Thoracic aorta (tissue), 2 donors: ENCODE measurements around the gene SEMA3D. TPM values are rescaled to one million over a fixed set of nuclear protein-coding genes. Genes with fewer than 3 reads are reported as not detected.

Experiments used
- ATAC-seq: fragments of 150-250 bp; one replicate; pipeline ENCODE4 v1.8.0; 2017; ENCODE audit warnings: low read depth; ENCODE audit not compliant: insufficient number of reproducible peaks, low FRiP score
- DNase-seq: peaks from one replicate; pipeline ENCODE4 v3.0.0-alpha.2; 2020; ENCODE audit warnings: low spot score
- H3K27ac ChIP-seq, 2 donors: fragments of 200-600 bp; sonication (generic); 1 replicate in 1 of 2; 2 replicates in 1 of 2; pipeline ENCODE4 v1.5.1; 2016; ENCODE audit warnings: mild to moderate bottlenecking in 2 of 2, moderate library complexity in 2 of 2
- H3K27me3 ChIP-seq: fragments of 200-600 bp; sonication (generic); replicated peaks from 2 replicates; pipeline ENCODE4 v1.6.0; 2016; ENCODE audit warnings: mild to moderate bottlenecking; ENCODE audit not compliant: insufficient read depth
- H3K36me3 ChIP-seq: fragments of 200-600 bp; sonication (generic); one replicate; pipeline ENCODE4 v1.5.1; 2016
- H3K4me1 ChIP-seq, 2 donors: fragments of 200-600 bp; sonication (generic); 1 replicate in 1 of 2; 2 replicates in 1 of 2; pipeline versions ENCODE4 v1.5.1 to v1.6.0; 2016; ENCODE audit warnings: low read depth in 2 of 2, mild to moderate bottlenecking in 1 of 2; ENCODE audit not compliant: control insufficient read depth in 1 of 2
- H3K4me3 ChIP-seq: fragments of 200-600 bp; sonication (generic); 2 replicates; pipeline ENCODE4 v1.5.1; 2016; ENCODE audit warnings: mild to moderate bottlenecking
- H3K9me3 ChIP-seq: fragments of 200-600 bp; sonication (generic); 2 replicates; pipeline ENCODE4 v1.5.1; 2016
- CTCF ChIP-seq: fragments of 200-600 bp; sonication (generic); IDR thresholded peaks from one replicate; pipeline ENCODE4 v1.5.1; 2019; ENCODE audit warnings: antibody characterized with exemption
- total RNA-seq, 2 donors: library from RNA; depleted of rRNA; stranded (reverse); fragments of >200 nt; gene quantifications; one replicate each; pipeline versions ENCODE4 v1.1.0 to v1.2.3, GENCODE V29; 2016

The SEMA3D gene
- total RNA-seq, 2 donors from 2014 or later: 18.5 to 22.8 TPM

- H3K4me1 ChIP-seq: peaks cover 5 to 13% of the 10 kb centered on the region in 2 donors
- ATAC-seq (no peak), DNase-seq (no peak)
- TF ChIP-seq CTCF: peak; percentile 71
- no peak overlapping the region for H3K4me3 ChIP-seq
- H3K9me3 ChIP-seq: no peaks in the 10 kb centered on the region
- H3K27ac ChIP-seq: no peak overlapping the region
- H3K27me3 ChIP-seq: no peaks in the 10 kb centered on the region
- H3K36me3 ChIP-seq: no peaks in the 10 kb centered on the region
These were observed 163.7 kb downstream of the SEMA3D start for GRCh38 chr7:85023066-85023712.

- Histone ChIP-seq H3K36me3 (no peaks in the 10 kb centered on the region), H3K4me1 (peaks cover 5 to 13% of the 10 kb centered on the region in 2 donors), H3K9me3 (no peaks in the 10 kb centered on the region), H3K27me3 (no peaks in the 10 kb centered on the region), H3K4me3 (no peak overlapping the region), H3K27ac (no peak overlapping the region)
- TF ChIP-seq CTCF: no peak
- DNase-seq (no peak), ATAC-seq (no peak)
These were observed 164.7 kb downstream of the SEMA3D start for GRCh38 chr7:85022064-85022697.

- Histone ChIP-seq H3K4me3 (no peak overlapping the region), H3K27me3 (no peaks in the 10 kb centered on the region), H3K9me3 (no peaks in the 10 kb centered on the region), H3K4me1 (peaks cover 5 to 13% of the 10 kb centered on the region in 2 donors), H3K27ac (no peak overlapping the region), H3K36me3 (no peaks in the 10 kb centered on the region)
- no peak for DNase-seq
- no peak for ATAC-seq
- TF ChIP-seq CTCF: peak; percentile 33
These were observed 165.7 kb downstream of the SEMA3D start for GRCh38 chr7:85021101-85021704.

GRCh38 chr7:85019778-85020177 lies 167.1 kb downstream of the SEMA3D start:
- no peaks in the 10 kb centered on the region for H3K36me3 ChIP-seq

More at GRCh38 chr7:85019778-85020177, 167.1 kb downstream of the SEMA3D start:
- no peak for TF ChIP-seq CTCF
- Histone ChIP-seq H3K9me3 (no peaks in the 10 kb centered on the region), H3K27ac (no peak overlapping the region), H3K4me3 (no peak overlapping the region), H3K4me1 (peaks cover 0 to 3% of the 10 kb centered on the region in 2 donors), H3K27me3 (no peaks in the 10 kb centered on the region)
- DNase-seq (no peak), ATAC-seq (no peak)
